Astrocyte of the spinal cord (primary cell): ENCODE measurements around the gene NAA80.
A peak's percentile ranks its signal among the peaks of the same experiment; 100 is the strongest.

Experiments
- DNase-seq: peaks from one replicate; pipeline ENCODE4 v3.0.0; 2011; ENCODE audit warnings: low read depth, low spot score
- H3K4me3 ChIP-seq: 2 replicates; pipeline ENCODE4 v1.5.1; 2011; ENCODE audit warnings: low read depth, mild to moderate bottlenecking, low read length, moderate library complexity
- in situ Hi-C: cut with HindIII; loops from 2 replicates; pipeline ENCODE4 v1.10.0; 2017; ENCODE audit warnings: low sequenced_read_pairs
- TF ChIP-seq, protein P1 (sequence below): IDR thresholded peaks from 2 replicates; pipeline ENCODE4 v1.5.1; 2012; ENCODE audit warnings: low read depth, mild to moderate bottlenecking, low read length, inconsistent platforms

NAA80 gene

DNA sequence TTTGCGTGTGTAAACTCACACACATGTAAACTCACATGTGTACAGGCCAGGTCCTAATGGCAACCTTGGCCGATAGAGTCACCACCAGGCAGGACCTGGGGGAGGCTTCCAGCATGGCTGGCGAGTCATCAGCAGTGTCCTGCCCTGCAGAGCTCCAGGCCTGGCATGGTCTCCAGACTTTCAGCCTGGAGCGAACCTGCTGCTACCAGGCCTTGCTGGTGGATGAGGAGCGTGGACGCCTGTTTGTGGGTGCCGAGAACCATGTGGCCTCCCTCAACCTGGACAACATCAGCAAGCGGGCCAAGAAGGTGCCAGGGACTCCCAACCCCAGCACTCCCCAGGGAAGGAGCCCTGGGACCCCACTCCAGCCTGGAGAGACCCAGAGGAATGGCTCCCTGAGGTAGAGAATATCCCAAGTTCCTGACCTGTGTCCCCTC lies 29.2 kb downstream of the NAA80 start:
- DNase-seq, result no peak
- in situ Hi-C loops, result no loop called here
- TF ChIP-seq, protein P1, sequence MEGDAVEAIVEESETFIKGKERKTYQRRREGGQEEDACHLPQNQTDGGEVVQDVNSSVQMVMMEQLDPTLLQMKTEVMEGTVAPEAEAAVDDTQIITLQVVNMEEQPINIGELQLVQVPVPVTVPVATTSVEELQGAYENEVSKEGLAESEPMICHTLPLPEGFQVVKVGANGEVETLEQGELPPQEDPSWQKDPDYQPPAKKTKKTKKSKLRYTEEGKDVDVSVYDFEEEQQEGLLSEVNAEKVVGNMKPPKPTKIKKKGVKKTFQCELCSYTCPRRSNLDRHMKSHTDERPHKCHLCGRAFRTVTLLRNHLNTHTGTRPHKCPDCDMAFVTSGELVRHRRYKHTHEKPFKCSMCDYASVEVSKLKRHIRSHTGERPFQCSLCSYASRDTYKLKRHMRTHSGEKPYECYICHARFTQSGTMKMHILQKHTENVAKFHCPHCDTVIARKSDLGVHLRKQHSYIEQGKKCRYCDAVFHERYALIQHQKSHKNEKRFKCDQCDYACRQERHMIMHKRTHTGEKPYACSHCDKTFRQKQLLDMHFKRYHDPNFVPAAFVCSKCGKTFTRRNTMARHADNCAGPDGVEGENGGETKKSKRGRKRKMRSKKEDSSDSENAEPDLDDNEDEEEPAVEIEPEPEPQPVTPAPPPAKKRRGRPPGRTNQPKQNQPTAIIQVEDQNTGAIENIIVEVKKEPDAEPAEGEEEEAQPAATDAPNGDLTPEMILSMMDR, result no peak
- no peak overlapping the region for H3K4me3 ChIP-seq

GRCh38 chr3:50269460-50269859 lies 29.7 kb downstream of the NAA80 start:
- no peak for DNase-seq
- TF ChIP-seq, protein P1, result no peak
- in situ Hi-C loops, result no loop called here
- no peak overlapping the region for H3K4me3 ChIP-seq

DNA sequence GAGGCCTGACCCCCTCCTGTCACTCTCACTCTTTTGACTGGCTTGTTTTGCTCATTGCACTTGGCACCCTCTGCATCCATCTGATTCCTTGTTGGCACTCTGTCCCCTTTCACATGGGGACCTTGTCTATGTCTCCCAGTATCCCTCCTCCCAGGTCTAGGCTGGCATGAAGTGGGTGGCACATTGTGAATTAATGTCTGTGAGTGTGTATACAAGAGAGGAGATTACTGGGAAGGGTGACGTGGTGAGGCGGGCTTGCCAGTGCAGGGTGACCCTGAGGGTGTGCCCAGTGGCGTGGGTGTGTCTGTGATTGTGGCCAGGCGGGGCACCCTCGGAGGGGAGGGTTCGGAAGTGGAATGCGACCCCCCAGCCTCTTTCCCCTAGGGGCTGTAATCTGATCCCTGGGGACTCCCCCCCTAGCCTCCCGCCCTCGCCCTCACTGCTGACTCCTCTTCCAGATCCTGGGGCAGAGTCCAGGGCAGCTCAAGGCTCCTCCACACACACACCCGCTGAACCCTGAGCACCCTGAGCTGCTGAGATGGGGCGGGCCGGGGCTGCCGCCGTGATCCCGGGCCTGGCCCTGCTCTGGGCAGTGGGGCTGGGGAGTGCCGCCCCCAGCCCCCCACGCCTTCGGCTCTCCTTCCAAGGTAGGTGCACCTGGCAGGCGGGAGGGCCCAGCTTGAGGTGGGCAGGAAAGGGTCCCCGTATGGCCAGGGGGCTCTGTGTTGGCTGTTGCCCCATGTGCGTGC lies 30.3 kb downstream of the NAA80 start, which contains the start of gene SEMA3B:
TSS of gene SEMA3B (plus strand) at position 445 of the 749 bp plus-strand sequence. CDS start at position 539, 94 bp downstream.
- no peak for DNase-seq
- H3K4me3 ChIP-seq, result peak within 1 kb of the TSS; percentile 42
- in situ Hi-C loops, result no loop called here
- TF ChIP-seq, protein P1, result no peak

- TF ChIP-seq, protein P1, result no peak
- in situ Hi-C loops, result no loop called here
- no peak for DNase-seq
- no peak overlapping the region for H3K4me3 ChIP-seq
These were observed 30.9 kb downstream of the NAA80 start for GRCh38 chr3:50268276-50268675.

- in situ Hi-C loops, result no loop called here
- H3K4me3 ChIP-seq, result peak overlapping the region; percentile 42
- no peak for DNase-seq
- TF ChIP-seq, protein P1, result no peak
These were observed 31.8 kb downstream of the NAA80 start for GRCh38 chr3:50267280-50267913.

DNA sequence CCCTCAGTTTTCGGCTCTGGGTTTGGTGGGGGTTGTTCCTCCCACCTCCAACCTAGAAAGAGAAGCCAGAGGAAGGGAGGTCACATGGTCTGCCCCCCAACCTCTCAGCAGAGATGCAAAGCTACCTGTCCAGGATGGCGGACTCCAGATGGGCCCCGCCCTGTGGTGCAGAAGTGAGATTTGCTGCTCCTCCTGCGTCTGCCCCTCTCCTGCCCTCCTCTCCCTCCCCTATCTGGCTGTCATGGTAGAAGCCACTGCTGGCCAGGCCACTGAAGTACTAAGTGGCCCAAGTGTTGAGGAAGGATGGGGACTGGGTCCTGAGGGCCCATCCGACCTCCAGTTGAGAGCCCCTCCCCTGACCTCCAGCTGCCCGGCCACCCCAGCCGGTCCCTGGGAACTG lies 32.4 kb downstream of the NAA80 start:
- TF ChIP-seq, protein P1, result no peak
- peak overlapping the region; percentile 42 for H3K4me3 ChIP-seq
- in situ Hi-C loops, result no loop called here
- no peak for DNase-seq
